ENCODE measurements around the gene BRCA1.
"Not testable (repeated sequence)": the region's sequence is repeated elsewhere in the genome, so short reads cannot be mapped to it uniquely, and the experiment has no call there.

BRCA1 gene

GRCh38 chr17:43134774-43135453, 9.8 kb upstream of the BRCA1 start:
- DNase-seq (ENCODE audit: low read depth, low spot score) = no peak

DNA sequence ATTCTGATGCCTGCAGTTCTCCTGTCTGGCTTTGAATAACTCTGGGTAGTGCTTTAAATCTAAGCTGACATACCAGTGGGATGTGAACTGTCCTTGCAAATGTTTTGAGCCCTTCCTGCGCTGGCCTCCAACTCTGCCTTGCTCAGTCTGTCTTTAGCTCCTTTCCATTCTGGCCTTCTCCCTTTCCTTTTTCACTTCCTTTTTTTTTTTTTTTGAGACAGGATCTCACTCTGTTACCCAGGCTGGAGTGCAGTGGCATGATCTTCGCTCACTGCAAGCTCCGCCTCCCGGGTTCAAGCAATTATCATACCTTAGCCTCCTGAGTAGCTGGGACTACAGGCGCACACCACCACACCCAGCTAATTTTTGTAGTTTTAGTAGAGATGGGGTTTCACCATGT, 8.3 kb upstream of the BRCA1 start:
- not testable (repeated sequence) for DNase-seq (ENCODE audit: low read depth, low spot score)

GRCh38 chr17:43132117-43132516, 7.0 kb upstream of the BRCA1 start:
- DNase-seq (ENCODE audit: low read depth, low spot score) = no peak

- DNase-seq (ENCODE audit: low read depth, low spot score) = no peak
Measured at GRCh38 chr17:43129671-43130010, 4.5 kb upstream of the BRCA1 start.

DNA sequence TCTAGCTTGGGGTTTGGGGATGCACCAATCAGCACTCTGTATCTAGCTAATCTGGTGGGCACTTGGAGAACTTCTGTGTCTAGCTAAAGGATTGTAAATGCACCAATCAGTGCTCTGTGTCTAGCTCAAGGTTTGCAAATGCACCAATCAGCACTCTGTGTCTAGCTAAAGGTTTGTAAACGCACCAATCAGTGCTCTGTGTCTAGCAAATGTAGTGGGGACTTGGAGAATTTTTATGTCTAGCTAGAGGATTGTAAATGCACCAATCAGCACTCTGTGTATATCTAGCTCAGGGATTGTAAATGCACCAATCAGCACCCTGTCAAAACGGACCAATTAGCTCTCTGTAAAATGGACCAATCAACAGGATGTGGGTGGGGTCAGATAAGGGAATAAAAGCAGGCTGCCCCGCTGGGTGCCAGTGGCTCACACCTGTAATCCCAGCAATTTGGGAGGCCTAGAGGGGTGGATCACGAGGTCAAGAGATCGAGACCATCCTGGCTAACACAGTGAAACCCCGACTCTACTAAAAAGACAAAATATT, 2.2 kb upstream of the BRCA1 start:
- not testable (repeated sequence) for DNase-seq (ENCODE audit: low read depth, low spot score)

- no peak for DNase-seq (ENCODE audit: low read depth, low spot score)
Measured at GRCh38 chr17:43126911-43127290, 1.7 kb upstream of the BRCA1 start.

GRCh38 chr17:43125967-43126910, 1.1 kb upstream of the BRCA1 start:
- no peak for DNase-seq (ENCODE audit: low read depth, low spot score)

GRCh38 chr17:43118679-43119615, 6.2 kb downstream of the BRCA1 start:
- no peak for DNase-seq (ENCODE audit: low read depth, low spot score)

GRCh38 chr17:43114151-43114552, 11.0 kb downstream of the BRCA1 start:
- DNase-seq (ENCODE audit: low read depth, low spot score) = no peak

- no peak for DNase-seq (ENCODE audit: low read depth, low spot score)
Measured at GRCh38 chr17:43106552-43106951, 18.6 kb downstream of the BRCA1 start.

GRCh38 chr17:43105146-43105545, 20.0 kb downstream of the BRCA1 start:
- DNase-seq (ENCODE audit: low read depth, low spot score) = no peak

DNA sequence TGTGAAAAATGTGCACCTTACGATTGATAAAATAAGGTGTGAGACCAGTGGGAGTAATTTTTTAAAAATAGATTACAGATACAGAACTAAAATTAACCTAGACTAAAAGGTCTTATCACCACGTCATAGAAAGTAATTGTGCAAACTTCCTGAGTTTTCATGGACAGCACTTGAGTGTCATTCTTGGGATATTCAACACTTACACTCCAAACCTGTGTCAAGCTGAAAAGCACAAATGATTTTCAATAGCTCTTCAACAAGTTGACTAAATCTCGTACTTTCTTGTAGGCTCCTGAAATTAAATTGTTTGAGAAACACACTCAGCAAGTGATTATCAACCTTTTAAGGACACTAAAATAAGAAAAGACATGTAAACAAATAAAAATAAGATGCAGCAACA, 20.5 kb downstream of the BRCA1 start:
- no peak for DNase-seq (ENCODE audit: low read depth, low spot score)

GRCh38 chr17:43095364-43095763, 29.8 kb downstream of the BRCA1 start:
- DNase-seq (ENCODE audit: low read depth, low spot score) = not testable (repeated sequence)

- no peak for DNase-seq (ENCODE audit: low read depth, low spot score)
Measured at GRCh38 chr17:43094129-43094835, 30.9 kb downstream of the BRCA1 start.

DNA sequence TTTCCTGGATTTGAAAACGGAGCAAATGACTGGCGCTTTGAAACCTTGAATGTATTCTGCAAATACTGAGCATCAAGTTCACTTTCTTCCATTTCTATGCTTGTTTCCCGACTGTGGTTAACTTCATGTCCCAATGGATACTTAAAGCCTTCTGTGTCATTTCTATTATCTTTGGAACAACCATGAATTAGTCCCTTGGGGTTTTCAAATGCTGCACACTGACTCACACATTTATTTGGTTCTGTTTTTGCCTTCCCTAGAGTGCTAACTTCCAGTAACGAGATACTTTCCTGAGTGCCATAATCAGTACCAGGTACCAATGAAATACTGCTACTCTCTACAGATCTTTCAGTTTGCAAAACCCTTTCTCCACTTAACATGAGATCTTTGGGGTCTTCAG, 32.3 kb downstream of the BRCA1 start:
- DNase-seq (ENCODE audit: low read depth, low spot score) = no peak

- no peak for DNase-seq (ENCODE audit: low read depth, low spot score)
Measured at GRCh38 chr17:43090022-43090421, 35.1 kb downstream of the BRCA1 start.

- DNase-seq (ENCODE audit: low read depth, low spot score) = no peak
Measured at GRCh38 chr17:43085474-43085873, 39.7 kb downstream of the BRCA1 start.

- no peak for DNase-seq (ENCODE audit: low read depth, low spot score)
Measured at GRCh38 chr17:43079641-43080302, 45.4 kb downstream of the BRCA1 start.

- no peak for DNase-seq (ENCODE audit: low read depth, low spot score)
Measured at GRCh38 chr17:43074869-43075268, 50.3 kb downstream of the BRCA1 start.

DNA sequence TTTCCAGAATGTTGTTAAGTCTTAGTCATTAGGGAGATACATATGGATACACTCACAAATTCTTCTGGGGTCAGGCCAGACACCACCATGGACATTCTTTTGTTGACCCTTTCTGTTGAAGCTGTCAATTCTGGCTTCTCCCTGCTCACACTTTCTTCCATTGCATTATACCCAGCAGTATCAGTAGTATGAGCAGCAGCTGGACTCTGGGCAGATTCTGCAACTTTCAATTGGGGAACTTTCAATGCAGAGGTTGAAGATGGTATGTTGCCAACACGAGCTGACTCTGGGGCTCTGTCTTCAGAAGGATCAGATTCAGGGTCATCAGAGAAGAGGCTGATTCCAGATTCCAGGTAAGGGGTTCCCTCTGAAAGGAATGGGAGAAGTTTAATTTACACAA, 54.3 kb downstream of the BRCA1 start:
- no peak for DNase-seq (ENCODE audit: low read depth, low spot score)

Measured in brain pericyte (primary cell).